ENCODE data around the gene ZG16. TPM values are rescaled to one million over a fixed set of nuclear protein-coding genes. Genes with fewer than 3 reads are reported as not detected.
A peak's percentile ranks its signal among the peaks of the same experiment; 100 is the strongest.
"Not testable (repeated sequence)": the region's sequence is repeated elsewhere in the genome, so short reads cannot be mapped to it uniquely, and the experiment has no call there.

Gene ZG16
- total and polyA plus RNA-seq, 12 donors, result 0.01 TPM; not detected in 11

GRCh38 chr16:29791845-29792807 lies 14.1 kb downstream of the ZG16 start:
- Histone ChIP-seq H3K9me3 (no peaks in the 10 kb centered on the region), H3K27me3 (no peaks in the 10 kb centered on the region), H3K36me3 (peaks cover 0 to 9% (median 0%) of the 10 kb centered on the region in 9 donors), H3K4me3 (peak overlapping the region in 5 of 10 donors; percentile 69 to 98 (median 82)), H3K4me1 (peaks cover 10 to 28% (median 20%) of the 10 kb centered on the region in 9 donors), H3K27ac (peak overlapping the region in 1 of 10 donors; percentile 87)
- TF ChIP-seq, protein P1, sequence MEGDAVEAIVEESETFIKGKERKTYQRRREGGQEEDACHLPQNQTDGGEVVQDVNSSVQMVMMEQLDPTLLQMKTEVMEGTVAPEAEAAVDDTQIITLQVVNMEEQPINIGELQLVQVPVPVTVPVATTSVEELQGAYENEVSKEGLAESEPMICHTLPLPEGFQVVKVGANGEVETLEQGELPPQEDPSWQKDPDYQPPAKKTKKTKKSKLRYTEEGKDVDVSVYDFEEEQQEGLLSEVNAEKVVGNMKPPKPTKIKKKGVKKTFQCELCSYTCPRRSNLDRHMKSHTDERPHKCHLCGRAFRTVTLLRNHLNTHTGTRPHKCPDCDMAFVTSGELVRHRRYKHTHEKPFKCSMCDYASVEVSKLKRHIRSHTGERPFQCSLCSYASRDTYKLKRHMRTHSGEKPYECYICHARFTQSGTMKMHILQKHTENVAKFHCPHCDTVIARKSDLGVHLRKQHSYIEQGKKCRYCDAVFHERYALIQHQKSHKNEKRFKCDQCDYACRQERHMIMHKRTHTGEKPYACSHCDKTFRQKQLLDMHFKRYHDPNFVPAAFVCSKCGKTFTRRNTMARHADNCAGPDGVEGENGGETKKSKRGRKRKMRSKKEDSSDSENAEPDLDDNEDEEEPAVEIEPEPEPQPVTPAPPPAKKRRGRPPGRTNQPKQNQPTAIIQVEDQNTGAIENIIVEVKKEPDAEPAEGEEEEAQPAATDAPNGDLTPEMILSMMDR (IDR thresholded peaks at IDR 0.05), result no peak
- ATAC-seq (no peak), DNase-seq (no peak)
- intact Hi-C loops (cut with DNase I), result loop anchor here in 1 of 10 donors (2.0 kb wide), 1 partner anchor 13 kb away; no protein-coding TSS in a partner anchor
- WGBS, 2 donors, result 76 to 80% methylated on average over 9 of the region's 9 CpGs

GRCh38 chr16:29793153-29793552 lies 15.1 kb downstream of the ZG16 start:
- peaks cover 0 to 19% (median 0%) of the 10 kb centered on the region in 9 donors for H3K36me3 ChIP-seq
- intact Hi-C loops (cut with DNase I); H3K27me3 ChIP-seq; H3K9me3 ChIP-seq; H3K4me3 ChIP-seq; H3K27ac ChIP-seq; ATAC-seq; DNase-seq: not testable (repeated sequence)
- 89 to 90% methylated on average over 18 of the region's 18 CpGs for WGBS, 2 donors
- H3K4me1 ChIP-seq, result peaks cover 10 to 28% (median 20%) of the 10 kb centered on the region in 9 donors

- Histone ChIP-seq H3K4me3 (no peak overlapping the region), H3K4me1 (peaks cover 10 to 27% (median 20%) of the 10 kb centered on the region in 9 donors), H3K36me3 (peaks cover 0 to 30% (median 5%) of the 10 kb centered on the region in 9 donors), H3K9me3 (no peaks in the 10 kb centered on the region), H3K27me3 (no peaks in the 10 kb centered on the region), H3K27ac (no peak overlapping the region)
- intact Hi-C loops (cut with DNase I), result no loop called here
- TF ChIP-seq, protein P1 (IDR thresholded peaks at IDR 0.05), result no peak
- no peak for DNase-seq
- 99% methylated on average over 3 of the region's 3 CpGs for WGBS, 2 donors
- no peak for ATAC-seq
Observed at GRCh38 chr16:29794231-29794710, 16.2 kb downstream of the ZG16 start.

DNA sequence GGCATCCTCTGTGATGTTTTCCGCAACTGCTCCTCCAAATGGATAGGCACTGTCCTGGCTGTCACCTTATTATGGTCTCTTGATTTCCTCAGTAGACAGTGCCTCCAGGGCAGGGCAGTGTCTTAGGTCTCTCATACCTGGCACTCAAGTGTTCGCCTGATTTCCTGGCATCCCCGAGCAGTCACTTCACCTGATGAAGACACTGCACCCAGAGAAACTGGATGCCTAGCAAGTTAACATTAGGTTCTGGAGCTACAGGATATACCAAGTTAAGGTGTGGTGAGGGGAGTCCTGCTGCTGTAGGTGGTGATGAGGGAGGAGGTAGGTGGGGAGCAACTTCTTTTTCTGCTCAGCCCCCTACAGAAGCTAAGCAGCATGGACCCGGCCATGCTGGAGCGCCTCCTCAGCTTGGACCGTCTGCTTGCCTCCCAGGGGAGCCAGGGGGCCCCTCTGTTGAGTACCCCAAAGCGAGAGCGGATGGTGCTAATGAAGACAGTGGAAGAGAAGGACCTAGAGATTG lies 24.4 kb downstream of the ZG16 start:
- no peaks in the 10 kb centered on the region for H3K9me3 ChIP-seq
- intact Hi-C loops (cut with DNase I), result loop anchor here in 1 of 10 donors (10.0 kb wide), 1 partner anchor 172 kb away; the partner anchor contains the start of gene TAOK2
- 98% methylated on average over 8 of the region's 8 CpGs for WGBS, 2 donors
- TF ChIP-seq, protein P1 (IDR thresholded peaks at IDR 0.05), result no peak
- H3K4me1 ChIP-seq, result peaks cover 5 to 16% (median 13%) of the 10 kb centered on the region in 9 donors
- H3K27ac ChIP-seq, result no peak overlapping the region
- DNase-seq, result no peak
- H3K27me3 ChIP-seq, result no peaks in the 10 kb centered on the region
- peaks cover 0 to 52% (median 12%) of the 10 kb centered on the region in 9 donors for H3K36me3 ChIP-seq
- ATAC-seq, result no peak
- H3K4me3 ChIP-seq, result no peak overlapping the region
